Heart right ventricle (tissue), 16 donors: ENCODE data around the gene OR6X1. TPM values are rescaled to one million over a fixed set of nuclear protein-coding genes. Genes with fewer than 3 reads are reported as not detected.
"Not testable (repeated sequence)": the region's sequence is repeated elsewhere in the genome, so short reads cannot be mapped to it uniquely, and the experiment has no call there.

ENCODE experiments used
- ATAC-seq, 8 donors: fragments of 200-7000 bp; cut with Tn5 transposase; one replicate each; pipeline ENCODE4 v1.9.1; 2020; ENCODE audit warnings: mild to moderate bottlenecking in 8 of 8, moderate library complexity in 8 of 8, moderate number of reproducible peaks in 1 of 8
- DNase-seq, 2 donors: peaks; one replicate each; pipeline ENCODE4 v3.0.0-alpha.2; 2020
- H3K27ac ChIP-seq, 10 donors: fragments of 200-600 bp; sonication (generic) in 2 of 10; one replicate each; pipeline versions ENCODE4 v1.5.0 to v1.8.0; 2020 to 2022; ENCODE audit warnings: mild to moderate bottlenecking in 3 of 10
- H3K27me3 ChIP-seq, 7 donors: fragments of 200-600 bp; one replicate each; pipeline ENCODE4 v1.8.0; 2021 to 2022; ENCODE audit warnings: mild to moderate bottlenecking in 2 of 7
- H3K36me3 ChIP-seq, 9 donors: fragments of 200-600 bp; sonication (generic) in 1 of 9; one replicate each; pipeline versions ENCODE4 v1.5.0 to v1.8.0; 2020 to 2022; ENCODE audit warnings: mild to moderate bottlenecking in 2 of 9
- H3K4me1 ChIP-seq, 9 donors: fragments of 200-600 bp; sonication (generic) in 1 of 9; one replicate each; pipeline versions ENCODE4 v1.5.0 to v1.8.0; 2020 to 2022; ENCODE audit warnings: mild to moderate bottlenecking in 4 of 9
- H3K4me3 ChIP-seq, 10 donors: fragments of 200-600 bp; sonication (generic) in 2 of 10; one replicate each; pipeline versions ENCODE4 v1.5.0 to v1.8.0; 2020 to 2022; ENCODE audit warnings: mild to moderate bottlenecking in 7 of 10, moderate library complexity in 2 of 10
- H3K9me3 ChIP-seq, 11 donors: fragments of 200-600 bp in 10 of 11; sonication (generic) in 2 of 11; one replicate each; pipeline versions ENCODE4 v1.5.0 to v1.8.0; 2013 to 2022; ENCODE audit warnings: mild to moderate bottlenecking in 2 of 11, control low read depth in 1 of 11, moderate library complexity in 1 of 11
- CTCF ChIP-seq, 9 donors: fragments of 200-600 bp; sonication (generic) in 2 of 9; IDR thresholded peaks; one replicate each; pipeline versions ENCODE4 v1.5.0 to v1.8.0; 2021 to 2022; ENCODE audit warnings: antibody characterized with exemption in 9 of 9, mild to moderate bottlenecking in 5 of 9, moderate library complexity in 1 of 9
- WGBS, 2 donors: extraction: QIAGEN DNeasy Blood & Tissue Kit; methylation state at CpG; one replicate each; pipeline ENCODE4 v1.1.7; 2013; ENCODE audit warnings: inconsistent platforms in 1 of 2; 5-methylcytosine and 5-hydroxymethylcytosine counted together
- intact Hi-C, 10 donors: fragments of 100-400 bp; cut with DNase I; formaldehyde crosslinking; loops; one replicate each; pipeline versions ENCODE4 v1.11.1 to v1.14.2; 2022
- polyA plus RNA-seq, 2 donors: library from polyadenylated mRNA; stranded (reverse); fragments of 200-250 nt; gene quantifications; one replicate each; pipeline ENCODE4 v1.2.3, GENCODE V29; 2013
- total RNA-seq, 10 donors: library from RNA; stranded (reverse); fragmentation: NEBNext Ultra II Directional in 3 of 10; extraction: Animal tissue kit (Norgen Biotek cat#: 25700) in 3 of 10; gene quantifications; one replicate each; pipeline versions ENCODE4 v1.2.1 to v1.2.4, GENCODE V29; 2021 to 2023
- donor health status: Arrhythmogenic right ventricular cardiomyopathy.
- donor health status: ischemic (EF 13 %, LVEDD 7.1; RV severe dilation, severe dysfunction).
- donor health status: healthy with polysubstance abuse.
- donor health status: DM: no; HTN: yes; CAD: no.
- donor health status: DM: no; HTN: no; CAD: no.
- donor health status: ischemic (EF 25% LVEDD 6.9; RV normal size, moderate dysfunction).
- donor health status: ischemic (EF 25% LVEDD 5.7; RV mildly dilated, moderate dysfunction).
- donor health status: healthy.
- donor health status: DM: yes; HTN: yes; CAD: no.
- donor health status: Ischemic cardiomyopathy.
- donor health status: ischemic (EF 35%, LVEDD 5.7; RV mildly dilated, moderate dysfunction).
- donor health status: nonischemic (EF 11% LVEDD 7.7; RV severe dilation, severe dysfunction).
- donor health status: DM: yes; HTN: yes; CAD: no.
- donor health status: PGD.
- donor health status: ischemic (EF 29% LVEDD 5.4; RV normal size, mild dysfunction).
- donor health status: nonischemic (EF 23%, LVEDD 6.1; RV moderate dilation, normal function).

Gene OR6X1
- total and polyA plus RNA-seq, 12 donors, result not detected

GRCh38 chr11:123755813-123756212 lies 1.5 kb upstream of the OR6X1 start:
- intact Hi-C loops, result no loop called here
- DNase-seq, result no peak
- no peak for ATAC-seq
- no peak for TF ChIP-seq CTCF (IDR thresholded peaks at IDR 0.05)
- Histone ChIP-seq H3K27me3 (peaks cover 0 to 7% (median 0%) of the 10 kb centered on the region in 7 donors), H3K4me1 (no peaks in the 10 kb centered on the region), H3K36me3 (no peaks in the 10 kb centered on the region), H3K4me3 (no peak overlapping the region), H3K9me3 (no peaks in the 10 kb centered on the region), H3K27ac (no peak overlapping the region)
- WGBS, 2 donors, result 85 to 86% methylated on average over 3 of the region's 3 CpGs

GRCh38 chr11:123755344-123755743 lies 1.0 kb upstream of the OR6X1 start:
- no peak for ATAC-seq
- Histone ChIP-seq H3K27me3 (peaks cover 0 to 7% (median 0%) of the 10 kb centered on the region in 7 donors), H3K4me1 (no peaks in the 10 kb centered on the region), H3K36me3 (no peaks in the 10 kb centered on the region), H3K9me3 (no peaks in the 10 kb centered on the region), H3K27ac (no peak overlapping the region), H3K4me3 (no peak overlapping the region)
- no peak for DNase-seq
- TF ChIP-seq CTCF (IDR thresholded peaks at IDR 0.05), result no peak
- intact Hi-C loops, result no loop called here

- Histone ChIP-seq H3K9me3 (peaks cover 0 to 9% (median 0%) of the 10 kb centered on the region in 11 donors), H3K4me1 (no peaks in the 10 kb centered on the region), H3K36me3 (no peaks in the 10 kb centered on the region), H3K27ac (no peak overlapping the region), H3K27me3 (peaks cover 0 to 7% (median 0%) of the 10 kb centered on the region in 7 donors), H3K4me3 (no peak overlapping the region)
- TF ChIP-seq CTCF (IDR thresholded peaks at IDR 0.05), result no peak
- no peak for ATAC-seq
- intact Hi-C loops, result no loop called here
- no peak for DNase-seq
These were observed 1.2 kb downstream of the OR6X1 start for GRCh38 chr11:123753110-123753509.

- 59 to 75% methylated on average over 1 of the region's 1 CpG for WGBS, 2 donors
- no peak overlapping the region for H3K4me3 ChIP-seq
- no peaks in the 10 kb centered on the region for H3K4me1 ChIP-seq
- H3K36me3 ChIP-seq, result no peaks in the 10 kb centered on the region
- H3K9me3 ChIP-seq, result peaks cover 0 to 9% (median 0%) of the 10 kb centered on the region in 11 donors
- no peaks in the 10 kb centered on the region for H3K27me3 ChIP-seq
- no peak overlapping the region for H3K27ac ChIP-seq
- DNase-seq, result no peak
- intact Hi-C loops, result no loop called here
- TF ChIP-seq CTCF (IDR thresholded peaks at IDR 0.05), result no peak
- ATAC-seq, result no peak
These were observed 2.5 kb downstream of the OR6X1 start for GRCh38 chr11:123751781-123752180.

- intact Hi-C loops, H3K27ac ChIP-seq, H3K4me1 ChIP-seq, DNase-seq, H3K9me3 ChIP-seq, H3K36me3 ChIP-seq, ATAC-seq, H3K4me3 ChIP-seq, H3K27me3 ChIP-seq: not testable (repeated sequence)
- WGBS, 2 donors, result 68 to 93% methylated on average over 2 of the region's 2 CpGs
These were observed 6.0 kb downstream of the OR6X1 start for GRCh38 chr11:123748349-123748748.
